ENCODE measurements around the gene PDE6C. TPM values are rescaled to one million over a fixed set of nuclear protein-coding genes. Genes with fewer than 3 reads are reported as not detected.

Gene PDE6C
- polyA plus RNA-seq, 1 experiment: not detected

DNA sequence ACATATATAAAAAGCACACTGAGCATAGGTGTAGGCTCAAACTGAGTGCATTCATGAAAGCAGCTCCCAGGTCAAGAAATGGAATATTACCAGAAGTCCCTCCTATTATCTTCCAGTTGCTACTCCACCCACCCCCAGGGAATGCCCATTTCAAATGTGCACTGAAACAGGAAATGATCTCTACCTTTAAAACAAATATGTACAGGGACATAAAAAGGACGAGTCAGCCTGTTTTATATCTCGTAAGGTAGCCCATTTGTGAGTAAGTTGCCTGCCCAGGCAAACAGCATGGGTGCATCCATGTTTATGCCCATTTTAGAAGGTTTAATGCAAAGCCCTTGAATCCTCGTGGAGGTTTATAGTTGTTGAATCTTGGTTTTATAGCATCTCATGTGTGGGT, 35.4 kb upstream of the PDE6C start:
- no peak overlapping the region for H3K4me3 ChIP-seq (ENCODE audit: low read depth, low read length)
- no peaks in the 10 kb centered on the region for H3K36me3 ChIP-seq (ENCODE audit: control insufficient read depth, insufficient read depth, low read length)
- TF ChIP-seq, protein P1, sequence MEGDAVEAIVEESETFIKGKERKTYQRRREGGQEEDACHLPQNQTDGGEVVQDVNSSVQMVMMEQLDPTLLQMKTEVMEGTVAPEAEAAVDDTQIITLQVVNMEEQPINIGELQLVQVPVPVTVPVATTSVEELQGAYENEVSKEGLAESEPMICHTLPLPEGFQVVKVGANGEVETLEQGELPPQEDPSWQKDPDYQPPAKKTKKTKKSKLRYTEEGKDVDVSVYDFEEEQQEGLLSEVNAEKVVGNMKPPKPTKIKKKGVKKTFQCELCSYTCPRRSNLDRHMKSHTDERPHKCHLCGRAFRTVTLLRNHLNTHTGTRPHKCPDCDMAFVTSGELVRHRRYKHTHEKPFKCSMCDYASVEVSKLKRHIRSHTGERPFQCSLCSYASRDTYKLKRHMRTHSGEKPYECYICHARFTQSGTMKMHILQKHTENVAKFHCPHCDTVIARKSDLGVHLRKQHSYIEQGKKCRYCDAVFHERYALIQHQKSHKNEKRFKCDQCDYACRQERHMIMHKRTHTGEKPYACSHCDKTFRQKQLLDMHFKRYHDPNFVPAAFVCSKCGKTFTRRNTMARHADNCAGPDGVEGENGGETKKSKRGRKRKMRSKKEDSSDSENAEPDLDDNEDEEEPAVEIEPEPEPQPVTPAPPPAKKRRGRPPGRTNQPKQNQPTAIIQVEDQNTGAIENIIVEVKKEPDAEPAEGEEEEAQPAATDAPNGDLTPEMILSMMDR (IDR thresholded peaks at IDR 0.05; ENCODE audit: insufficient read depth, low read depth, low read length): no peak
- peaks cover 6% of the 10 kb centered on the region for H3K27me3 ChIP-seq (ENCODE audit: control insufficient read depth, insufficient read depth, low read length)
- no peak for DNase-seq (ENCODE audit: low read depth)
- POLR2A ChIA-PET: no interaction called here
- CTCF ChIA-PET: interaction anchor here (1.4 kb wide), 1 partner anchor 8 kb away, joined by 3 read pairs; no protein-coding TSS in a partner anchor

DNA sequence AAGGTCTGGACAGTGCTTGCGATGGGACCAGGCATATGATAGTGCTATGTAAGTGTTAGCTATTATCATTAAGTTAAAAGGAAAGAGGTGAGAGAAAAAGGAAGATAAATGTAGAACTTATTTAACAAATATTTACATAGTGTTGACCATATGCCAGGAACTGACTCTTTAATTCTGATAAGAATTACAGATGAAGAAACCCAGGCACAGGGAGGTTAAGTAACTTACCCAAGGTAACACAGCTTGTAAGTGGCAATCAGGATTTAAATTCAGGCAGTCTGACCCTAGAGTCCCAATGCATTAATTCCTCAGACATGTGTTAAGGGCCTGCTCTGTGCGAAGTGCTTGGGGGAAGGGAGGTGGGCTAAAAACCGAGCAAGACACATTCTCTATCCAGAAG, 34.8 kb upstream of the PDE6C start:
- peaks cover 4% of the 10 kb centered on the region for H3K27me3 ChIP-seq (ENCODE audit: control insufficient read depth, insufficient read depth, low read length)
- POLR2A ChIA-PET: no interaction called here
- no peak for DNase-seq (ENCODE audit: low read depth)
- H3K4me3 ChIP-seq (ENCODE audit: low read depth, low read length): no peak overlapping the region
- no peaks in the 10 kb centered on the region for H3K36me3 ChIP-seq (ENCODE audit: control insufficient read depth, insufficient read depth, low read length)
- TF ChIP-seq, protein P1 (IDR thresholded peaks at IDR 0.05; ENCODE audit: insufficient read depth, low read depth, low read length): no peak
- CTCF ChIA-PET: interaction anchor here (1.4 to 1.5 kb wide), 2 partner anchors 9 to 24 kb away, joined by 3 read pairs; no protein-coding TSS in a partner anchor

DNA sequence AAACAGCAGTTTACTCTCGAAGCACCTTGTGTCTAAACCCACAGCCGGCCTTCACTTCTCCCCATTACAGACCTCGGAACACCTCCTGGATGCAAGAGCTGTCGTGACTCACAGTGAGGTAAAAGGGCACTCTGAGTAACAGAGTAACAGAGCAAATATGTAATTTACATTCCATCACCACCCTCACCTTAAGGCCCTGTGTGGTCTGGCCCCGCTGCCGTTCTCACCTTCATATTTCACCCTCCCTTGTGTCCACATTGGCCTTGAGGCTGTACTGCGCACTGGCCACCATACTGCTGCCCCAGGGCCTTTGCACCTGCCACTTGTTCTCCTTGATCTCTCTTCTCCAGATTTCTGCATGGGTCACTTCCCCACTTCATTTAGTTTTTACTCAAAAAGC, 33.2 kb upstream of the PDE6C start:
- no peak for DNase-seq (ENCODE audit: low read depth)
- CTCF ChIA-PET: no interaction called here
- H3K36me3 ChIP-seq (ENCODE audit: control insufficient read depth, insufficient read depth, low read length): no peaks in the 10 kb centered on the region
- TF ChIP-seq, protein P1 (IDR thresholded peaks at IDR 0.05; ENCODE audit: insufficient read depth, low read depth, low read length): no peak
- no peak overlapping the region for H3K4me3 ChIP-seq (ENCODE audit: low read depth, low read length)
- POLR2A ChIA-PET: no interaction called here
- peaks cover 2% of the 10 kb centered on the region; the same call in 1 of the 2 replicates for H3K27me3 ChIP-seq (ENCODE audit: control insufficient read depth, insufficient read depth, low read length)

DNA sequence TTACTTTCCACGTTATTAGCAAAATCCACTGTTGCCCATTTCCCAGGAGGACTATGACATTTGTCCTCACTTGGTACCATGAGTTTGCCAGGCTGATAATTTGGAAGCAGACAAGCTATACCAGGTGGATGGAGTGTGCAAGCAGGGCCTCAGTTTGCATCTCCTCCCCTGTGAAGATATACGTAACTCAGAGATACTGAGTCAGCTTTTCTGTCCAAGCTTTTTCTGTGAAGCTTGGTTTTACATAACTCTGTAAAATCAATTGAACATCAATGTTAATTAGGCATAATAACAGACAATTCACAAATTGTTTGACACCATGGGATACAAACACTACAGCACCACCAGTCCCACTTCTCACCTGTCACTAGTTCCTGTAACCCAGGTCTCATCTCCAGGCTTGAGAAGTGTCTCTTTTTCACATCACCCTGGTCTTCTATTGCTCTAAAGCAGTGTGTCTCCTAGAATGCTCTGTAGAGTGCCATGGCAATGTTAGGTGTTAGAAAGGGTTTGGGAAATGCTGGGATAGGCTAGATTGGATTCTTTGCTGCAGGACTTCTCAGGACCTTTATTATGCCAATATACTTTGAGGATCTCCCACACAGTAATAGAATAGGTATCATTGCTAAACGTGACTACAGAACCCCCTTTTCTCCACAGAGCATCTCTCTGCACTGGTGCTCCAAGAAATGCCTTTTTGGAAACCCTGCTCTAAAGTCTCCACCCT, 32.2 kb upstream of the PDE6C start:
- TF ChIP-seq, protein P1 (IDR thresholded peaks at IDR 0.05; ENCODE audit: insufficient read depth, low read depth, low read length): no peak
- CTCF ChIA-PET: no interaction called here

DNA sequence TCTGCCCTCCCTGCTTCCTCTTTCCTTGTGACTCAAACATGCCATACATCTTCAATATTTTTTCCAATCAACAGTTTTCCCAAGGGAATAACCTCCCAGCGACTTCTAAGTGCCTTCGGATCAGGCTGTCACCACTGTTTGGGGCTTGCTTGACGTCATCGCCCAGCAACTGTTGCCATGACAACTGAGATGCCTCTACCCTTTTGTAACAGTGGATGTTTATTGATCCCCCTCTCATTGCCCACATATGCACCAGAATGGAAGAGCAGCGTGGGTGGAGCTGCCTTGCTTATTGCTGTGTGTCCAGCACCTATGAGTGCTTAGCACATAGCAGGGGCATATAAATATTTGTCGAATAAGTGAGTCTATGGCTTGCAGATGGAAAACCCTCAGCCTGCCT, 31.5 kb upstream of the PDE6C start:
- Histone ChIP-seq H3K4me3 (ENCODE audit: low read depth, low read length) (no peak overlapping the region), H3K27me3 (ENCODE audit: control insufficient read depth, insufficient read depth, low read length) (peaks cover 2% of the 10 kb centered on the region; the same call in 1 of the 2 replicates), H3K36me3 (ENCODE audit: control insufficient read depth, insufficient read depth, low read length) (no peaks in the 10 kb centered on the region)
- DNase-seq (ENCODE audit: low read depth): peak; percentile 4
- TF ChIP-seq, protein P1 (IDR thresholded peaks at IDR 0.05; ENCODE audit: insufficient read depth, low read depth, low read length): no peak
- ChIA-PET CTCF (no interaction called here), POLR2A (no interaction called here)

More for the DNA sequence above, 32.2 kb upstream of the PDE6C start:
- peaks cover 2% of the 10 kb centered on the region; the same call in 1 of the 2 replicates for H3K27me3 ChIP-seq (ENCODE audit: control insufficient read depth, insufficient read depth, low read length)
- no peak for DNase-seq (ENCODE audit: low read depth)
- H3K36me3 ChIP-seq (ENCODE audit: control insufficient read depth, insufficient read depth, low read length): no peaks in the 10 kb centered on the region
- POLR2A ChIA-PET: no interaction called here
- no peak overlapping the region for H3K4me3 ChIP-seq (ENCODE audit: low read depth, low read length)

All from BJ (cell line).